Upper lobe of right lung (tissue), 1 donor: ENCODE results near the gene LAMB3. TPM values are rescaled to one million over a fixed set of nuclear protein-coding genes. Genes with fewer than 3 reads are reported as not detected.
A peak's percentile ranks its signal among the peaks of the same experiment; 100 is the strongest.

Experiments
- ATAC-seq: fragments of 200-7000 bp; cut with Tn5 transposase; one replicate; pipeline ENCODE4 v1.9.1; 2020; ENCODE audit warnings: mild to moderate bottlenecking, moderate library complexity
- DNase-seq: peaks from one replicate; pipeline ENCODE4 v3.0.0-alpha.2; 2020
- H3K27ac ChIP-seq: fragments of 200-600 bp; one replicate; pipeline ENCODE4 v1.8.0; 2022
- H3K27me3 ChIP-seq: fragments of 200-600 bp; one replicate; pipeline ENCODE4 v1.8.0; 2022; ENCODE audit warnings: mild to moderate bottlenecking
- H3K36me3 ChIP-seq: fragments of 200-600 bp; one replicate; pipeline ENCODE4 v1.8.0; 2022
- H3K4me1 ChIP-seq: fragments of 200-600 bp; one replicate; pipeline ENCODE4 v1.8.0; 2022
- H3K4me3 ChIP-seq: fragments of 200-600 bp; one replicate; pipeline ENCODE4 v1.8.0; 2022; ENCODE audit warnings: mild to moderate bottlenecking
- H3K9me3 ChIP-seq: fragments of 200-600 bp; one replicate; pipeline ENCODE4 v1.8.0; 2022
- intact Hi-C: fragments of 100-400 bp; cut with DNase I; formaldehyde crosslinking; loops from one replicate; pipeline ENCODE4 v1.11.0; 2022
- total RNA-seq: library from RNA; stranded (reverse); fragmentation: NEBNext Ultra II Directional; extraction: Animal tissue kit (Norgen Biotek cat#: 25700); gene quantifications from one replicate; pipeline ENCODE4 v1.2.1, GENCODE V29; 2021
- TF ChIP-seq, protein P1 (sequence below): fragments of 200-600 bp; IDR thresholded peaks from one replicate; pipeline ENCODE4 v1.8.0; 2022; ENCODE audit warnings: antibody characterized with exemption
- donor health status: DM: no; HTN: yes; CAD: no; lungs with severe emphysema.

Gene LAMB3
- total RNA-seq, 1 donor from 2014 or later = 83.3 TPM

DNA sequence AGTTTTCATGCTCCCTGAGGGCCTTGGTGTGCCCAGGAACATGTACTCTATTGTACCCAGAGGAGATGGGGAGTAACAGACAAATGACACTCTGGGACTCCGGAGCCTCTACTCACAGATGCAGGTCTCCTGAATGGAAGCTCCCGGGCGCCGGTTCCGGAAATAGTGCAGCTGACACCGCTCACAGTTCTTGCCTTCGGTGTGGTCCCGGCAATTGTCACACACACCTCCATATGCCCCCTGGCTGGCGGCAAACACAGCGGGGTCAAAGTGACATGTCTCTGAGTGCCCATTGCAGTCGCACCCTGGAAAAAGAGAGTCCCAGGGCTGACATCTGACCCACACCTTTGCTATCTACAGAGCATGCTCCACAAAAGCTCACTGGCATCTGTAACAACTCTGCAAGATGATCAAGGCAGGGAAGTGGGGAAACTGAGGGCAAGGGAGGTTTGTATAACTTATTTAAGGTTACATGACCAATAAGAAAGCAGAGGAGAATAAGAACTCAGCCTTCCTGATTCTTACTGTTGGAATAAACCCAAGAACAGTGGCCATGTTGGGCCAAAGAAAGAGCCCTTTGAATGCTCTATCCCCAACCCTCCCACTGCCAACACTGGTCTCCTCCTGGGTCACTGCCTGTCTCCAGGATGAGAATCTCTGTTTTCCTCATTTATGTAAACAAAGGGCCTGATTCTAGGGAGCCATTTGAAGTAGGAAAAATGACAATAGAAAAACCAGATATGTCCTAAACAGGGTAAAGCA, 22.4 kb downstream of the LAMB3 start:
- Histone ChIP-seq H3K27ac (no peak overlapping the region), H3K4me1 (peaks cover 19% of the 10 kb centered on the region), H3K4me3 (no peak overlapping the region), H3K9me3 (no peaks in the 10 kb centered on the region), H3K27me3 (no peaks in the 10 kb centered on the region), H3K36me3 (no peaks in the 10 kb centered on the region)
- TF ChIP-seq, protein P1, sequence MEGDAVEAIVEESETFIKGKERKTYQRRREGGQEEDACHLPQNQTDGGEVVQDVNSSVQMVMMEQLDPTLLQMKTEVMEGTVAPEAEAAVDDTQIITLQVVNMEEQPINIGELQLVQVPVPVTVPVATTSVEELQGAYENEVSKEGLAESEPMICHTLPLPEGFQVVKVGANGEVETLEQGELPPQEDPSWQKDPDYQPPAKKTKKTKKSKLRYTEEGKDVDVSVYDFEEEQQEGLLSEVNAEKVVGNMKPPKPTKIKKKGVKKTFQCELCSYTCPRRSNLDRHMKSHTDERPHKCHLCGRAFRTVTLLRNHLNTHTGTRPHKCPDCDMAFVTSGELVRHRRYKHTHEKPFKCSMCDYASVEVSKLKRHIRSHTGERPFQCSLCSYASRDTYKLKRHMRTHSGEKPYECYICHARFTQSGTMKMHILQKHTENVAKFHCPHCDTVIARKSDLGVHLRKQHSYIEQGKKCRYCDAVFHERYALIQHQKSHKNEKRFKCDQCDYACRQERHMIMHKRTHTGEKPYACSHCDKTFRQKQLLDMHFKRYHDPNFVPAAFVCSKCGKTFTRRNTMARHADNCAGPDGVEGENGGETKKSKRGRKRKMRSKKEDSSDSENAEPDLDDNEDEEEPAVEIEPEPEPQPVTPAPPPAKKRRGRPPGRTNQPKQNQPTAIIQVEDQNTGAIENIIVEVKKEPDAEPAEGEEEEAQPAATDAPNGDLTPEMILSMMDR = no peak
- ATAC-seq (no peak), DNase-seq (no peak)
- intact Hi-C loops = no loop called here

DNA sequence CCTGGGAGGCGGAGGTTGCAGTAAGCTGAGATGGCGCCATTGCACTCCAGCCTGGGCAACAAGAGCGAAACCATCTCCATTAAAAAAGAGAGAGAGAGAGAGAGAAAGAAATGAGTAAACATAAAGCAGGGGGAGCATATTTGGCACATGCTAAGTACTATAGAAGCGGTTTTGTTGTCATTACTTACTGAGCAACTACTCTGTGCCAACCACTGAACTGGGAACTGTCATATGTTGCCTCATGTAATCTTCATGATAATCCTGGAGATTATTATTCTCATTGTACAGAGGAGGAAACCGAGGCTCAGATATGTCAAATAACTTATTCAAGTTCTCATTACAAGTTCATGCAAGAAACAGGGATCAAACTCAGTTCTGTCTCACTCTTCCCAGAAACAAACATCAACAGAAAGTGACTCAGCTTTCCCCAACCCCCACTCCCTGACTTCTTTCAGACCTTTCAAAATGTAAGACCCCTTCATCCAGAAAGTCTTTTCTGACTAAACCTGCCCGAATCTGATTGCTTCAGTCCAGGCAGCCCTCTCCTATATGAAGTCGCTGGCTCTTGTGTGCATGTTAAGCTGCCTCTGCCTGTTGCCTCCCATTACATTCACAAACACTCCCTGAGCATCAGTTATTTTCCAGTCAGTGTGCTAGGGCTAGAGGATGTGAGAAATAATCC, 23.5 kb downstream of the LAMB3 start:
- intact Hi-C loops = no loop called here
- Histone ChIP-seq H3K9me3 (no peaks in the 10 kb centered on the region), H3K4me3 (no peak overlapping the region), H3K4me1 (peaks cover 19% of the 10 kb centered on the region), H3K27me3 (no peaks in the 10 kb centered on the region), H3K36me3 (no peaks in the 10 kb centered on the region), H3K27ac (no peak overlapping the region)
- TF ChIP-seq, protein P1 = no peak
- DNase-seq (no peak), ATAC-seq (no peak)

DNA sequence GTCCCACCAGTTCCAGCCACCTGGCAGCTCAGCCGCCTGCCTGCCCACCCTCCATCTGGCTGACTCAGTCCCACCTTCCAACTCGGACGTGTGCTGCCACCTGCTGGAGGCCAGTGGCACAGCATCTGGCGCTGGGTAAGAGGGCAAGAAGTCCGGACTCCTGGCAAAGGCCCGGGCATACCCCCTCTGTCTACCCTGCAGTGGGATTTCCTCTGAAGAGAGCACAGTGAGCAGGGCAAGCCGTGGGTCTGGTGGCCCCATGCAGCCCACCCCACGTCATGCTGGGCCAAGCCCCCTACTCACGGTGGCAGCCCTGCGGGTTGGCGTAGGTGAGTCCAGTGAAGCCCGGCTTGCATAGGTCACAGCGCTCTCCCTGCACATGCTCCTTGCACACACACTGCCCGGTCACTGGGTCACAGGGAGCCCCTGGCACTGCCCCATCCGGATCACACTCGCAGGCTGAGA, 24.5 kb downstream of the LAMB3 start:
- TF ChIP-seq, protein P1 = peak; percentile 96
- no peaks in the 10 kb centered on the region for H3K9me3 ChIP-seq
- intact Hi-C loops = no loop called here
- ATAC-seq = peak; percentile 80
- no peak overlapping the region for H3K4me3 ChIP-seq
- H3K36me3 ChIP-seq = no peaks in the 10 kb centered on the region
- H3K4me1 ChIP-seq = peaks cover 19% of the 10 kb centered on the region
- no peak overlapping the region for H3K27ac ChIP-seq
- no peaks in the 10 kb centered on the region for H3K27me3 ChIP-seq
- DNase-seq = peak; percentile 85

DNA sequence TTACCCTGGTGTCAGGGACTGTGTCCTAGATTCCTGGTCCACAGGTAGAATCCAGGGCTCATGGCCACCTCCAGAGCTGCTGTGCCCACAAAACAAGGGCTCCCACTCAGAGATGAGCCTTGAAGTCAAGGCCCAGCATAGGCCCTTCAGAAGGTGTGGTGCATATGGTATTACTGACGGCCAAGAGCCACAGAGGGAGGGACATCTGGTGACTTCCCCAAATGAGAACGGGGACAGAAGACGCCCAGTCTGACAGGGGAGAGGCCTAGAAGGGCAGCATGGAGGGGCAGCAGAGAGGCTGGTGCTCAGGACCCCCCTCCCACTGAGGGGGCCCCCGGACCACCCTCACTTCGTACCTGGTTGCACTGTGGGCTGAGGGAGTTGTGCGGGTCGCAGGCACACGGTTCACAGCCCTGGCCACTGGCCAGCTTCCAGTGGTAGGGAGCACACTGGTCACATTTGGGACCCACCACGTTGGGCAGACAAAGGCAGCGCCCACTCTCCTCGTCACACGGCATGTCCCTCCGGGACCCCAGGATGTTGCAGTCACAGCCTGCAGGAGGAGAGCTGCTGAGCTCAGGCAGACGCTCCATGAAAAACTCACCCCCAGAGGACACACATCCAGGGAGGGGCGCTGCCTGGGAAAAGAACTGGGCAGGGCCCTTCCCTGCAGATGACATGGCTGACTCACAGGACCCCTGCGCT, 25.0 kb downstream of the LAMB3 start:
- Histone ChIP-seq H3K9me3 (no peaks in the 10 kb centered on the region), H3K27ac (no peak overlapping the region), H3K4me3 (no peak overlapping the region), H3K27me3 (no peaks in the 10 kb centered on the region), H3K36me3 (no peaks in the 10 kb centered on the region), H3K4me1 (peaks cover 19% of the 10 kb centered on the region)
- ATAC-seq (peak; percentile 67), DNase-seq (no peak)
- TF ChIP-seq, protein P1 = no peak
- intact Hi-C loops = no loop called here

DNA sequence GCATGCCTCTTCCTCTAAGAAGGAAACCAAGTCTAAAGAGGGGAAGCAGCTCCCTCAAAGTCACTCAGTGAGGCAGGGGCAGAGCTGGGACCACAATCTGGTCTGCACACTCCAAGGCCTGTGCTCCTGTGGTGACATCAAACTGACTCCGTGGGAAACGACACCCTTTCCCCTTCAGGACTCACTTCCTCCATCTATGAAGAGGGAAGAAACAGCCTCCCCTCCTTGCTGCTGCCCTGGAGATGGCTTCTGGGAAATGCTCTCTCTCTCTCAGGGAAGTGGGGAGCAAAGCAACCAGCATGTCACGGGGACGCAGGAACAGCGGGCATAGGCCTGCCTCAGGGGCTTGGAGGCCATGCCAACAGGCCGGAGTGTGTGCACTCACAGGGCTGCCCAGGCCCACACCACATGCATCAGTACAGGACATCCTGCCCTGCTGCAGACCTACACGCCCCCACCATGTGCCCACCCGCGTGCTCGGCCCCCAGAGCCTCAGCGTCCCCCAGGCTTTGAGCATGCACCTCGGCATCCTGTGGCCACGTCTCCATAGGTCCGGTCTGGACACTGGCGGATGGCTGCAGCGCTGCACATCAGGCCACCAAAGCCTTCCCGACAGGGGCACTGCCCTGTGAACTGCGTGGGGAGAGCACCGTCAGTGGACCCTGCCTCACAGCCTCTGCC, 25.7 kb downstream of the LAMB3 start:
- no peak overlapping the region for H3K27ac ChIP-seq
- intact Hi-C loops = no loop called here
- H3K4me3 ChIP-seq = no peak overlapping the region
- ATAC-seq = peak; percentile 37
- H3K36me3 ChIP-seq = no peaks in the 10 kb centered on the region
- DNase-seq = no peak
- H3K4me1 ChIP-seq = peaks cover 19% of the 10 kb centered on the region
- no peaks in the 10 kb centered on the region for H3K27me3 ChIP-seq
- no peaks in the 10 kb centered on the region for H3K9me3 ChIP-seq
- TF ChIP-seq, protein P1 = no peak
